Common myeloid progenitor, CD34-positive (primary cell): ENCODE measurements around the gene SIAH2.

ENCODE experiments used
- CTCF ChIA-PET: fragments of 350-600 bp; sonication (Branson Sonifier 250); formaldehyde crosslinking; loops from one replicate; lab custom pipeline; 2021; ENCODE audit warnings: antibody characterized with exemption; lab: Charles Lee
- POLR2A ChIA-PET: fragments of 350-600 bp; sonication (Branson Sonifier 250); formaldehyde crosslinking; loops from one replicate; lab custom pipeline; 2021; ENCODE audit warnings: antibody characterized with exemption; lab: Charles Lee
- DNase-seq, 3 donors: peaks; one replicate each; pipeline versions ENCODE4 v3.0.0 to v3.0.0-alpha.2; 2013
- H3K27ac ChIP-seq, 2 experiments: 1 replicate in 1 of 2; 2 replicates in 1 of 2; pipeline ENCODE4 v1.7.0; 2013; ENCODE audit warnings: inconsistent platforms in 2 of 2, low read length in 2 of 2, mild to moderate bottlenecking in 2 of 2, low read depth in 1 of 2, moderate library complexity in 1 of 2; ENCODE audit not compliant: severe bottlenecking in 2 of 2, insufficient read depth in 1 of 2, poor library complexity in 1 of 2
- H3K27me3 ChIP-seq, 5 experiments: replicated peaks in 2 of 5; 1 replicate in 3 of 5; 2 replicates in 2 of 5; pipeline versions ENCODE4 v1.6.1 to v1.7.0; 2013; ENCODE audit warnings: low read length in 4 of 5, mild to moderate bottlenecking in 2 of 5, moderate library complexity in 2 of 5, inconsistent platforms in 1 of 5; ENCODE audit not compliant: insufficient read depth in 5 of 5, control insufficient read depth in 4 of 5
- H3K36me3 ChIP-seq, 4 experiments: 1 replicate in 2 of 4; 2 replicates in 2 of 4; pipeline versions ENCODE4 v1.6.1 to v1.7.0; 2013; ENCODE audit warnings: low read length in 3 of 4, control low read depth in 1 of 4, mild to moderate bottlenecking in 1 of 4; ENCODE audit not compliant: control insufficient read depth in 4 of 4, insufficient read depth in 4 of 4
- H3K4me1 ChIP-seq, 4 experiments: 1 replicate in 3 of 4; 2 replicates in 1 of 4; pipeline versions ENCODE4 v1.6.1 to v1.7.1; 2013; ENCODE audit warnings: low read length in 3 of 4, mild to moderate bottlenecking in 3 of 4, control low read depth in 1 of 4, inconsistent platforms in 1 of 4, moderate library complexity in 1 of 4; ENCODE audit not compliant: control insufficient read depth in 4 of 4, insufficient read depth in 4 of 4; ENCODE audit errors: control extremely low read depth in 1 of 4
- H3K4me3 ChIP-seq, 7 experiments: 1 replicate in 4 of 7; 2 replicates in 3 of 7; pipeline versions ENCODE4 v1.5.1 to v1.7.0; 2013; ENCODE audit warnings: mild to moderate bottlenecking in 7 of 7, low read length in 6 of 7, moderate library complexity in 6 of 7, inconsistent platforms in 2 of 7, low read depth in 2 of 7, control low read depth in 1 of 7; ENCODE audit not compliant: insufficient read depth in 4 of 7, control insufficient read depth in 1 of 7; ENCODE audit errors: extremely low read depth in 1 of 7
- H3K9me3 ChIP-seq, 5 experiments: 1 replicate in 4 of 5; 2 replicates in 1 of 5; pipeline versions ENCODE4 v1.6.1 to v1.7.1; 2013; ENCODE audit warnings: low read length in 4 of 5, mild to moderate bottlenecking in 2 of 5, inconsistent platforms in 1 of 5, low read depth in 1 of 5, moderate library complexity in 1 of 5; ENCODE audit not compliant: control insufficient read depth in 4 of 5, insufficient read depth in 2 of 5; ENCODE audit errors: control extremely low read depth in 1 of 5
- WGBS: methylation state at CpG from one replicate; pipeline ENCODE4 v1.1.5; 2013; ENCODE audit not compliant: insufficient coverage; 5-methylcytosine and 5-hydroxymethylcytosine counted together

Gene SIAH2

DNA sequence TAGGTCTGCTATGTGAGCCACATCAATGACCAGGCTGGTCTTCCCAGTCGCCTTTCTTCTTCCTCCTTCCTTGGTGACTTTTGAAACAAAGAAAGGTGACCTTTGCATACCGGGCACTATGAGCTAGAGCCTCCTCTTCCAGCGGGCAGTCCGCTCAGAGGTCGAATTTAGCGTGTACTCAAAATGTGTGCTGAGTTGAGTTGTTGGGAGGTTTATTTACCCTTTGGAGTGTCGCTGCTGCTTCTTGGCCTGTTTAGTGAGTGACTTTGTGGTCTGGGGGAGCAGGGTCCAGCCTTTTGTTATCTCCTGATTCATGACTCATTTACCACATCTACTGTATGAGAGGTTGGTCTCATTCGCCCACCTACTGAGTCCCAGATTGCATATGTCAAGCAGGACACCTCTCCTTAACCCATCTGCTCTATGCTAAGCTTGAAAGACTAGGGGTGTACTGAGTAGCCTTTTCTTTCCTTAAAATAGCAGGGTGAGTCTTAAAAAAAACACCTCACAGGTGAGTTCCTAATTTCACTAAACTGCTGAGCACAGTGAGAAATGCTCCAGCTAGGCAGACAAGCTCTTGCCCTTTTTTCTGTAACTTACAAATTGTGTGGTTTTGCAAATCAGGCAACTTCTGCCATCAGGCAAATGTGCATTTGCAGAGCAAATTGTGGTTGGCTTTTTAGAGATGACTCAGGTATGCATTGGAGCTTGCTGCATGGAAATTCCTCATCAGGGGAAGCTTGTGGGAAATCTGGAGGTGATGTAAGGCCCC is 3.2 kb upstream of the SIAH2 start:
- Histone ChIP-seq H3K9me3 (no peaks in the 10 kb centered on the region), H3K4me1 (peaks cover 5 to 34% (median 17%) of the 10 kb centered on the region in 4 experiments), H3K36me3 (no peaks in the 10 kb centered on the region), H3K27ac (no peak overlapping the region), H3K4me3 (no peak overlapping the region), H3K27me3 (no peaks in the 10 kb centered on the region)
- ChIA-PET CTCF (interaction anchor here (0.6 to 0.8 kb wide), 4 partner anchors 105 to 1791 kb away, joined by 3 to 4 read pairs (median 4); partner anchors contain the start of gene MED12L), POLR2A (interaction anchor here (0.6 to 0.7 kb wide), 2 partner anchors 12 to 52 kb away, joined by 4 to 12 read pairs; no protein-coding TSS in a partner anchor)
- peak in 1 of 3 donors; percentile 18 for DNase-seq
- WGBS: 93% methylated on average over 3 of the region's 8 CpGs

GRCh38 chr3:150764967-150765366 is 2.0 kb upstream of the SIAH2 start:
- Histone ChIP-seq H3K27me3 (no peaks in the 10 kb centered on the region), H3K4me3 (peak overlapping the region in 1 of 7 experiments; percentile 92), H3K9me3 (no peaks in the 10 kb centered on the region), H3K4me1 (peaks cover 15 to 44% (median 26%) of the 10 kb centered on the region in 4 experiments), H3K27ac (no peak overlapping the region), H3K36me3 (no peaks in the 10 kb centered on the region)
- CTCF ChIA-PET: interaction anchor here (0.6 to 2.9 kb wide), 10 partner anchors 8 to 227 kb away, joined by 3 to 9 read pairs (median 6); no protein-coding TSS in a partner anchor
- 87% methylated on average over 2 of the region's 2 CpGs for WGBS
- DNase-seq: no peak
- POLR2A ChIA-PET: no interaction called here

- peak overlapping the region in 1 of 2 experiments; percentile 91 for H3K27ac ChIP-seq
- no peaks in the 10 kb centered on the region for H3K9me3 ChIP-seq
- WGBS: 43% methylated on average over 3 of the region's 5 CpGs
- ChIA-PET POLR2A (no interaction called here), CTCF (interaction anchor here (0.6 to 2.9 kb wide), 14 partner anchors 9 to 226 kb away, joined by 3 to 9 read pairs (median 5); no protein-coding TSS in a partner anchor)
- H3K36me3 ChIP-seq: peaks cover 0 to under 1% (median 0%) of the 10 kb centered on the region in 4 experiments
- peak overlapping the region in 2 of 7 experiments; percentile 92 to 97 for H3K4me3 ChIP-seq
- H3K27me3 ChIP-seq: no peaks in the 10 kb centered on the region
- DNase-seq: no peak
- peaks cover 19 to 47% (median 30%) of the 10 kb centered on the region in 4 experiments for H3K4me1 ChIP-seq
These were observed 1.6 kb upstream of the SIAH2 start for GRCh38 chr3:150764566-150764965.

GRCh38 chr3:150763841-150764483 is 993 bp upstream of the SIAH2 start:
- 4% methylated on average over 25 of the region's 27 CpGs for WGBS
- Histone ChIP-seq H3K27ac (peak overlapping the region; percentile 85 to 91), H3K4me3 (peak overlapping the region; percentile 79 to 97 (median 94)), H3K9me3 (no peaks in the 10 kb centered on the region), H3K4me1 (peaks cover 23 to 52% (median 32%) of the 10 kb centered on the region in 4 experiments), H3K27me3 (no peaks in the 10 kb centered on the region), H3K36me3 (peaks cover 0 to 6% (median 3%) of the 10 kb centered on the region in 4 experiments)
- POLR2A ChIA-PET: interaction anchor here (1.1 to 1.3 kb wide), 2 partner anchors 34 to 45 kb away, joined by 3 to 4 read pairs; no protein-coding TSS in a partner anchor
- DNase-seq: peak in 2 of 3 donors; percentile 48 to 51
- CTCF ChIA-PET: interaction anchor here (0.7 to 2.9 kb wide), 18 partner anchors 9 to 226 kb away, joined by 3 to 9 read pairs (median 5); no protein-coding TSS in a partner anchor

DNA sequence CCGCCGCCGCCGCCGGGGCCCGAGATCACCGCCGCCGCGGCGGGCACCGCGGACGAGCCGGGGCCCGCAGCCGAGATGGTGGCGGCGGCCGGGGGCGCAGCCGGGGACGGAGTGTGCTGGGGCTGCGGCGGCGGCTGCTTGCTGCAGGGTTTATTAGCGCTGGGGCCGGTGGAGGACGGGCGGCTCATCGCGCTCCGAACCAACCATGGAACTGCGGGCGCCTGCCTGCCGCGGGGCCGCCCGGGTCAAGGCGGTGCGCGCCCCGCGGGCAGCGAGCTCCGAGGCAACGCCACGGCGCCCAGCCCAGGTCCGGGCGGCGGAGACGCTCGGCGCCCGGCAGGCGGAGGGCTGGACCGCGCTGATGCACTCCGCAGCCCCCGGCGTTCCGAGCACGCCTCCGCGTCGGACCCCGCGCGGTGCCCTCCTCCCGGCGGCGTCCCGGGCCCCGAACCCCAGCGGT is 277 bp downstream of the SIAH2 start:
- POLR2A ChIA-PET: interaction anchor here (0.5 to 1.3 kb wide), 6 partner anchors 9 to 216 kb away, joined by 3 to 4 read pairs (median 3); partner anchors contain the start of genes EIF2A and SERP1
- under 1% methylated on average over 62 of the region's 76 CpGs for WGBS
- H3K4me3 ChIP-seq: peak overlapping the region; percentile 82 to 97 (median 94)
- H3K27me3 ChIP-seq: no peaks in the 10 kb centered on the region
- H3K9me3 ChIP-seq: no peaks in the 10 kb centered on the region
- H3K4me1 ChIP-seq: peaks cover 23 to 52% (median 32%) of the 10 kb centered on the region in 4 experiments
- peak overlapping the region; percentile 75 to 91 for H3K27ac ChIP-seq
- peaks cover 0 to 9% (median 6%) of the 10 kb centered on the region in 4 experiments for H3K36me3 ChIP-seq
- CTCF ChIA-PET: interaction anchor here (1.3 to 2.9 kb wide), 5 partner anchors 11 to 34 kb away, joined by 3 to 9 read pairs (median 5); no protein-coding TSS in a partner anchor
- peak in 1 of 3 donors; percentile 27 for DNase-seq

DNA sequence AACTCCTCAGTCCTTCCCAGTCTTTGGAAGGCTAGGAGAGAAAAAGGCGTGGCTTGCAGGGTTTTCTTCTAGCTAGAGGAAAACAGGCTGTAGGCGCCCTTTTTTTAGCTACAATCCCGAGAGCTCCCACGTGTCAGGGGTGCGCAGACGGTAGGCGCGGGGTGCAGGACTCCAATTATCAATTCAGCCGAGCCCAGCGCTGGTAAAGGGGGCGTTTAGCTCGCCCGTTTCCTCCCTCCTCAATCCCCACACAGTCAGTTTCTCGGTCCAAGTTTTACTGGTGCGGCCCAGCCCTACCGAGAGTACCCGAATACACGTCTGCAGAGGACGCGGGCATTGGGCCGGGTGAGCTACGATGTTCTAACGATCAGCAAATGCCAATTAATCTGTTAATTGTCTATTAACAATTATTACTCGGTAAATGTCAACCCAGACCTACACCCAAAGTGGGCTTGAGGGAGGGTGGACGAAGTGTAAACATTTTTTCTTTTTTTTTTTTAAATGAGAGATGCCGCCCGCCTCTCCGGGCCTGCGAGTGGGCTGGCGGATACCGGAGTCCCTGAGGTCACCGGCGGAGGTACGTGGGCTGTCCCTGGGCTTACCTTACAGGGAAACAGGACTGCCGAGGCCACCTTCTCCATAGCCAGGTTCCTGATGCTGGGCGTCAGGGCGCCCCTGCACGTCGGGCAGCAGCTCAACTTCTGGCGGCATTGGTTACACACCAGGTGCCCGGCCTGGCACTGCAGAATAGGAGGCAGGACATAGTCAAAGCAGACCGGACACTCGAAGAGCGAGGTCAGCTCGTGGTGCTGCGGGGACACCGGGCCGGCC is 923 bp downstream of the SIAH2 start:
- CTCF ChIA-PET: interaction anchor here (0.9 to 1.7 kb wide), 11 partner anchors 12 to 53 kb away, joined by 3 to 5 read pairs (median 4); no protein-coding TSS in a partner anchor
- Histone ChIP-seq H3K9me3 (no peaks in the 10 kb centered on the region), H3K4me1 (peaks cover 23 to 52% (median 32%) of the 10 kb centered on the region in 4 experiments), H3K4me3 (peak overlapping the region; percentile 82 to 97 (median 94)), H3K36me3 (peaks cover 0 to 12% (median 7%) of the 10 kb centered on the region in 4 experiments), H3K27ac (peak overlapping the region; percentile 61 to 91), H3K27me3 (no peaks in the 10 kb centered on the region)
- DNase-seq: peak in 2 of 3 donors; percentile 31 to 42
- POLR2A ChIA-PET: interaction anchor here (0.5 to 0.9 kb wide), 3 partner anchors 9 to 45 kb away, joined by 3 read pairs; no protein-coding TSS in a partner anchor
- 0% methylated on average over 45 of the region's 48 CpGs for WGBS
